ENCODE results near the gene CES1.
"Not testable (repeated sequence)": the region's sequence is repeated elsewhere in the genome, so short reads cannot be mapped to it uniquely, and the experiment has no call there.

CES1 gene

GRCh38 chr16:55830658-55831294, 2.1 kb downstream of the CES1 start:
- DNase-seq (ENCODE audit: low spot score) = no peak

- DNase-seq (ENCODE audit: low spot score) = not testable (repeated sequence)
These were observed 3.7 kb downstream of the CES1 start for GRCh38 chr16:55829232-55829631.

DNA sequence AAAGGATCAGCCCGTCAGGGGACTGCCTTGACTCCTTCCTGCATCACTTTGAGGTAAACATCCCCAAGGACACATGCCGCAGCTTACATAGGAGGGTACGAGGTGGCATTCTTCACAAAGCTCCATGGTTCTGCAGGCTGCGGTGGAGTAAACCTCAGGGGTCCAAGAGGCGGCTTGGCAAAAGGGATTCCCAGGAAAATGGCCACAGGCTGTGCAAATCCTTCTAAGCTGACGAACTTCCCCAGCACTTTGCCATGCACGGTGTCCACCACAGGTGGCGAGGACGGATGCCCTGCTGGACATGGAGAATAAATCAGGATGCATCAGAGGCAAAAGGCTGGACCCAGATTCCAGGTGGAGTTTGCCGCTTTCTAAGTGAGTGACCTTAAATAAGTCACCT, 4.2 kb downstream of the CES1 start:
- no peak for DNase-seq (ENCODE audit: low spot score)

DNA sequence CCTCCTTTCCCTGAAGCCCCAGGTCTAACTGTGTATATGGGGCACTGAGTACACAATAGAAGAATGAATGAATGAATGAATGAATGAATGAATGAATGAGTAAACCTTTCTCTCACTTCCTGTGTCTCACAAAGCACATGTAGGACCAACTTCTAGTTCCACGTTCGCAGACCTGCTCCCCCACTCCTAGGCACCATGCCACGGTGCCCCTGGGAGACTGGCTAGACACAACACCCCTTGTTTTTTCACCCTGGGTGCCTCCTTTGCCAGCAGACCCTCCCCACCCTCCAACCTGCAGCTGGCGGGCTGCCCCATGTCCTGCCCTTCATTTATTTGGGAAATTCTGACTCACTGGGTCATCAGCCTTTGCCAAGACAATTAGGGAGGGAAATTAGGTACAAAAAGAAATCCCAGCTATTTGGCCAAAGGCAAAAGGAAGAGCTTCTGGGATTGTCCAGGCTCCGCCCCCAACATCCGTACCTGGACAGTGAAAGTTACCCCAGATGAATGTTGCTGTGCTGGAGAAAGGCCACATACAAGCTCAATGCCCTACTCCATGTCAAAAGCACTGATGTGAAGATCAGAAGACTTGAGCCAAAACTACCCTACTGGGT, 7.7 kb downstream of the CES1 start:
- no peak for DNase-seq (ENCODE audit: low spot score)

DNA sequence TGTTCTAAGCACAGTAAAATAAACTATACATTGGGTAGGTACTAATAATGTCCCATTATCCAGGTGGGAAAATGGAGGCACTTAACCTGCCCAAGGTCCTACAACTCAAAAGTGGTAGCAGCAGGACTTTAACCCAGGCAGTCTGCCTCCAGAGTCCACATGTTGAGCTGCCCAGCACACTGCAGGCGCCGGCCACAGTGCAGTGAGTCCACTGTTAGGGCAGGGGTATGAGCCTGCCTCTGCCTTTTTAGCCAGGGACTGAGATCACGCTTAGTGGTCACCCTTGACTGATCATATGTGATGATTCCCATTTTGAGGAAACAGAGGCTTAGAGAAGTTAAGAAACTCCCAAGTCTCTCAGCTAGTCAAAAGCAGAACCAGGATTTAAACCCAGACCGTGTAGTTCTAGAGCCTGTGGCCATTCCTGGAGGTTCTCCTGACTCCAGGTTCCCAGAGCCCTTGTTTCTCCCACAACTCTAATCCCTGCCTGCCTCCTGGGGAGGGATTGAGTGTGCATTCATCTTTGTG, 8.4 kb downstream of the CES1 start:
- no peak for DNase-seq (ENCODE audit: low spot score)

DNA sequence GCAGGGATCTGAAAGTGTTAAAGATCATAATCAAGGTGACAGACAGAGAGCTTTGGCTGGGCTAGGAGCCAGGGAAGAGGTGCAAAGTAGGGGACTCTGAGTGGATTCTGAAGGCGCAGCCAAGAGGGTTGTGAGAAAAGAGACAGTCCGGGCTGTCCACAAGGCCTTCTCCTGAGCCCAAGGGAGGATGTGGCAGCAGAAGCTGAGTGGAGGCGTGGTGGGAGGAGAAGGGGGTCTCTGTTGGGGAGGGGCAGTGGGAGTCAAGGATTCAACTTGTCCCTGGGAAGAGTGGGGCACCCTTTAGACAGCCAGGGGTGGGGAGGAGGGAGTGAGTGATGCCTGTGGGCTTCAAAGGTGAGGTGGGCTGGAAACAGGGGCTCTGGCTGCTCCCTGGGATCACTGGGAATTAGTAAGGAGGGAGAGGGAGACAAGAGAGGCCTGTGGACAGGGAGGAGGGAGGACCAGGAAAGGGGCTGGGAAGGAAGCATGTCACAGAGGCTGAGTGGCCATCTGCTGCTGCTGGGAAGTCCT, 10.6 kb downstream of the CES1 start:
- no peak for DNase-seq (ENCODE audit: low spot score)

- no peak for DNase-seq (ENCODE audit: low spot score)
These were observed 11.7 kb downstream of the CES1 start for GRCh38 chr16:55821210-55821609.

GRCh38 chr16:55820615-55821014, 12.3 kb downstream of the CES1 start:
- DNase-seq (ENCODE audit: low spot score) = no peak

DNA sequence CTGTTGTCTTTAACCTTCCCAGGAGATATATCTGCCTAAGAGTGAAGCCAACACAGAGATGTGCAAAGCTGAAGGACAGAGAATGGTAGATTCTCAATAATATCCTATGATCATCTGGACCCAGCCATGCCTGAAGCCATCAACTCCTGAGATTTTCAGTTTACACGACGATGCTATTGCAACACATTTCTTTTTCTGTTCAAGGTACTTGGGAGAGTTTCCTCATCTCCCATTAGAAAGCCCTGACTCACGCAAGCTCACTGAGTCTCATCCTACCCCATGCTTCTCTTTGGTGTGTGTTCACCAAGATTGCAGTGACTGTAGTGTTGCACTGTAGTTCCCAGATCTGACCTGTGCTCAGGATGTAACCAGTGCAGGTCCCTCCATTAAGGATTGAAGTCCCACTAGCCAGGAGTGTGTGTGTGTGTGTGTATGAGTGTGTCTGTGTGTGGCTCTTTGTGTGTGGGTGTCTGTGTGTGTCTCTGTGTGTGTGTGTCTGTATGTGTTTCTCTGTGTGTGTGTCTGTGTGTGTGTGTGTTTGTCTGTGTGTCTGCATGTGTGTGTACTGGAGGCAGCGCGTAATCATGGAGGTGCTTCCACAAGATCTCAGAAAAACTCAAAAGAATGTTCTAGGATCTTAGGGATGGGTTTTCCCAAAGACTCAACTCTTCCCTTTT, 15.5 kb downstream of the CES1 start:
- no peak for DNase-seq (ENCODE audit: low spot score)

DNA sequence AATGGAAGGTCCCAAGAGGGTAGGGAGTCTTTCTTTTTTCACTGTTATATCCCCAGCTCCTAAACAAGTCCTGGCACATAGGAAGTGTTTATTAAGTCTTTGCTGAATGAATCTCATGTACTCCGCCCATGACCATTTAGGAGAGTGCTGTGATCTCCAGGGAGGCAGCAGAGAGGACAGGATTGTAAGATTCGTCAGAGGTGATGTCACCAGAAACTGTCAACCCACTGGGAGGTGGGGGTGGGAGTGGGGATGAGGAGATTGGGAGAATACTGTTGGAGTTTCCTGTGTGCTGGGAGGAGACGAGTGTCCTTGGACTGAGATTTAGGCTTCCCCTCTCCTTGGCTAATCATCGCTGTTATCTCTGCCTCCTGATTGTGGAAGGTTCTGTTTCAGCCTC, 16.7 kb downstream of the CES1 start:
- not testable (repeated sequence) for DNase-seq (ENCODE audit: low spot score)

GRCh38 chr16:55815320-55815719, 17.6 kb downstream of the CES1 start:
- no peak for DNase-seq (ENCODE audit: low spot score)

- DNase-seq (ENCODE audit: low spot score) = not testable (repeated sequence)
These were observed 18.7 kb downstream of the CES1 start for GRCh38 chr16:55814174-55814573.

GRCh38 chr16:55813730-55814129, 19.2 kb downstream of the CES1 start:
- not testable (repeated sequence) for DNase-seq (ENCODE audit: low spot score)

DNA sequence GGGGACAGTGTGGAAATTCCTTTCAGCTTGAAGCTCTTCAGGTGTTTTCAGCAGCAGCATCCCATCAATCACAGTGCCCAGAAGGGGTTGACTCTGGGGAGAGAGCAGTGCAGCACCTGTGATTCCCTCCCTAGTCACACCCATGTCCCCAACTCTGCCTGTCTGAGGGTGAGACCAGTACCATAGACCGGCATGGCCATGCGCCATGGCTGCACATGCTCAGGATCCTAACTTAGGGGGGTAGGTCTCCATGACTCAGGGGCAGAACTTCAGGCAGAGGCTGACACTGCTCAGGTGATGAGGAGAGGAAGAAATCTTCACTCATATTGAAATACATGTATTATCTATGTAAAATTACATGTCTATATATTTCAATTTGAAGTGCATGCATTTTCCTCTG, 19.9 kb downstream of the CES1 start:
- DNase-seq (ENCODE audit: low spot score) = no peak

DNA sequence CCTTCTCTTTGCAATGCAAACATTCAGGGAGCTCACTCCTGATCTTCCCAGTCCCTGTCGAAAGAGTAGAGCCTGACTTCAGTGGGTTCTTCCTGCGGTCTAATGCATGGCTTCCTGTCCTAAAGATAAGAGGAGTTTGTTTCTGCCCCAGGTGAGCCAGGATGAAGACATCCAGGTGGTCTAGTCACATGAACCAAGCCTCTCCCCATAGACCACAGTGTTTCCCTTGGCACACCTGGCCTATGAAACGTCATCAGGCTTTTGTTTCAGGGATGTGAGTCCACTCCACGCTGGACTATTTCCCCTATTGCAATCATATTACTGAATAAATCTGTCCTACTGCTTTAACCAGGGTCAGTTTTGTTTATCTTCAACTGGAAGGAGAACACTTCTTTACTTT, 21.1 kb downstream of the CES1 start:
- DNase-seq (ENCODE audit: low spot score) = no peak

DNA sequence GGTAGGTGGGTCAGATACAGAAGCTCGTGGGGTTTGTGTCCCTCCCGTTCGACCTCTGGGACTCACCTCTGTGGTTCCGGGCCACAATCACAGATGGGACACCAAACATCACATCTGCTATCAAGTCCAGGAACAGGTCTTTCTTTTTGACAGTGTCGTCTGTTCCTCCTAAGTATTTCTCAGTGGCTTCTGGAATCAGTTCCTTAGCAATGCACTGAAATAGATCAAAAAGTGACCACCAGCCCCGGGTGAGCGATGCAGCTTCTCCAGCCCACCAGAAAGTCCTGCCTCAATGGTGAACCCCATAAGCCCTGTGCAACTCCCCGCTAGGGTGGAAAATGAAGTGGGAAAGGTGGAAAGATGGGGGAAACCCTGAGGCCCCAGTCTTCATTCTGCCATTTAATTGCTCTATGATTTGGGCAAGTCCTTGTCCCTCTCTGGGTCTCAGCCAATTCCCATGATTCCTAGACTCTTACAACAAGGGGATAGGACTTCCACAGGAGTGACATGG, 22.4 kb downstream of the CES1 start:
- DNase-seq (ENCODE audit: low spot score) = no peak

DNA sequence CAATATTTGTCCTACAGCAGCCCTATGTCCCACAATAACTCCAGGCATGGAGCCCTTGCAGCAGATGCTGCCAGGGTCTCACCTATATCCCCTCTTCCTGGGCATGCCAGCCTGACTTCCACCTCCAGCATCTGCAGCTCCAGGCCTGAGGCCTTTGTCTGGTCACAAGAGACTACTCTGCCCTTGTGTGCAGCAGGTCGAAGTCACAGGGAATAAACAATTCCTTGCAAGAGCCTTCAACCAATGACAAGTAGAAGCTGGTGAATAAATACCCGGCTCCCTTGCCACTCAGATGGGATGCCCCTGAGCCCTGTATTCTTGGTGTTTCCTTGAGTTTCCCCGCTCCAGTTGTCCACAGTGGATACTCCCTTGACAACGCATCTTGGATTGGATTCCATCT, 23.0 kb downstream of the CES1 start:
- no peak for DNase-seq (ENCODE audit: low spot score)

- no peak for DNase-seq (ENCODE audit: low spot score)
These were observed 23.5 kb downstream of the CES1 start for GRCh38 chr16:55809386-55809785.

DNA sequence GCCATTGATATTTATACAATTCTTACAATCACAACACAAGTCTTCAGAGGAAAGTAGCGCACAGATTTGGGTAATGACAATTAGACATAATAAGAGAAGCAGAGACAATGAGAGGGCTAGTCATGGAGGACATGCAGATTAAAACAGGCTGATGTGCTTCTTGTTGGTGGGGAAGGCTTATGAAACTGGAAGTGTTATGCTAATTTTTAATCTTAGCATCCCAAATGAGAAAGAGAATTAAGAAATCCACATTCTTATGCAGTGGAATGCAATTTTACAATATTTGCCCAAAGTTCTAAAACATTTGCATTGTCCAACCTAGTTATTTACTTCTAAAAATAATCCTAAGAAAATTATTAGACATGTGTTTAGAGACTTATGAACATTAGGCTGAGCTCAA, 24.6 kb downstream of the CES1 start:
- DNase-seq (ENCODE audit: low spot score) = not testable (repeated sequence)

GRCh38 chr16:55805104-55805503, 27.8 kb downstream of the CES1 start:
- DNase-seq (ENCODE audit: low spot score) = not testable (repeated sequence)

DNA sequence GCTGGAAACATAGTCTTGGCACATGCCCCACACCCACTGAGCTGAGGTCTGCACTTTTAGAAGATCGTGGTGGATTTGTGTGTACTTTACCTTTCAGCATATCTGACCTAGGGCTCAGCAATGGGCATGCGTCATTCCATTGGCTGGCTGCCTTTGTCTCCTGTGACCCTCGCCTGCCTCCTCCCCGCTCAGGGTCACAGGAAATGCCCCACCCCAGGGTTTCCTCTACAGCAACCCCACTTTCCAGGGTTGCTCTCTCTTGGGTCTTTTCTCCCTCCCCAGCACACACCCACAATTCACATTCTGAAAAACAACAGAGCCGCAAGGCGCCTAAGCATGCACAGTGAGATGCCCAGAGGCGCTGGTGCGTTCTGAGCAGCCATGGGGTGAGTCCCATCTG, 29.2 kb downstream of the CES1 start:
- DNase-seq (ENCODE audit: low spot score) = not testable (repeated sequence)

GRCh38 chr16:55792934-55793374, 39.9 kb downstream of the CES1 start:
- not testable (repeated sequence) for DNase-seq (ENCODE audit: low spot score)

DNA sequence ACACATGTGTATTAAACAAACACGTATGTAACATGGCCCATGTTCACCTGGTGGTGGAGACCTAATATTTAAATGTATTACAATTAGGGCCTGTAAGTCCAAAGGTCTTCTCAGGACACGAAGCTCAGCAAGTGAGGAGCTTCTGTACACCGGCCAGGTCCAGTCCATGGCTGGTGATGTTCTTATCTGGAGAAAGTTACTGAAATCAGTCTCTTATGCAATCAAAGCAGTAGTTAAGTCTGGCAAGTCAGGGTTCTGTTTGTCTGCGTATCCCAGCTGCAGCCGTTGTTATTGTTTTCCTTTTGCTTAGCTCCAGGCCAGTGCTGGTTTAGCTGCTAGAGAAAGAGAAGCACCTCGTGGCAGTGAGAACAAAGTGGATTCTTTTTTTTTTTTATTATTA, 41.4 kb downstream of the CES1 start:
- not testable (repeated sequence) for DNase-seq (ENCODE audit: low spot score)
